Kidney glomerular epithelial cell (primary cell): Measurements from ENCODE around the gene GABRG3.

ENCODE experiments used
- DNase-seq: peaks from one replicate; lab custom pipeline; 2025; lab: John Stamatoyannopoulos, UW

GABRG3 gene

GRCh38 chr15:27506752-27507151 lies 535.8 kb downstream of the GABRG3 start:
- no peak for DNase-seq

- no peak for DNase-seq
Observed at GRCh38 chr15:27509014-27509413, 538.0 kb downstream of the GABRG3 start.

GRCh38 chr15:27512281-27513001 lies 541.5 kb downstream of the GABRG3 start:
- DNase-seq, result no peak

GRCh38 chr15:27514526-27514925 lies 543.5 kb downstream of the GABRG3 start:
- no peak for DNase-seq

GRCh38 chr15:27527490-27528067 lies 556.6 kb downstream of the GABRG3 start:
- no peak for DNase-seq

GRCh38 chr15:27529399-27529798 lies 558.4 kb downstream of the GABRG3 start:
- no peak for DNase-seq

GRCh38 chr15:27530994-27531393 lies 560.0 kb downstream of the GABRG3 start:
- DNase-seq, result no peak

- DNase-seq, result no peak
Observed at GRCh38 chr15:27532358-27532757, 561.4 kb downstream of the GABRG3 start.

- no peak for DNase-seq
Observed at GRCh38 chr15:27535445-27536129, 564.6 kb downstream of the GABRG3 start.

GRCh38 chr15:27538325-27538724 lies 567.3 kb downstream of the GABRG3 start:
- no peak for DNase-seq

GRCh38 chr15:27541581-27541980 lies 570.6 kb downstream of the GABRG3 start:
- DNase-seq, result no peak

- DNase-seq, result no peak
Observed at GRCh38 chr15:27545494-27546255, 574.7 kb downstream of the GABRG3 start.

- DNase-seq, result peak; percentile 6
Observed at GRCh38 chr15:27549746-27550145, 578.8 kb downstream of the GABRG3 start.

GRCh38 chr15:27550635-27551034 lies 579.7 kb downstream of the GABRG3 start:
- no peak for DNase-seq

GRCh38 chr15:27561816-27562215 lies 590.8 kb downstream of the GABRG3 start:
- no peak for DNase-seq

- no peak for DNase-seq
Observed at GRCh38 chr15:27563765-27564370, 592.9 kb downstream of the GABRG3 start.

GRCh38 chr15:27564656-27565055 lies 593.7 kb downstream of the GABRG3 start:
- no peak for DNase-seq

- DNase-seq, result no peak
Observed at GRCh38 chr15:27570746-27571145, 599.8 kb downstream of the GABRG3 start.

- no peak for DNase-seq
Observed at GRCh38 chr15:27573805-27574485, 603.0 kb downstream of the GABRG3 start.

- no peak for DNase-seq
Observed at GRCh38 chr15:27574541-27575054, 603.6 kb downstream of the GABRG3 start.

- no peak for DNase-seq
Observed at GRCh38 chr15:27575521-27575920, 604.5 kb downstream of the GABRG3 start.
